LNCaP clone FGC (cell line): ENCODE measurements around the gene ABCA7.
A peak's percentile ranks its signal among the peaks of the same experiment; 100 is the strongest.

Experiments
- DNase-seq: peaks from one replicate; pipeline ENCODE4 v3.0.0-alpha.2; 2011; ENCODE audit warnings: low read depth
- H3K4me3 ChIP-seq: 2 replicates; pipeline ENCODE4 v1.5.1; 2011; ENCODE audit warnings: mild to moderate bottlenecking, low read depth, low read length, control low read depth
- TF ChIP-seq, protein P1 (sequence below): IDR thresholded peaks from 2 replicates; pipeline ENCODE4 v1.5.1; 2012; ENCODE audit warnings: mild to moderate bottlenecking; ENCODE audit not compliant: control insufficient read depth, insufficient read depth; ENCODE audit errors: extremely low read depth

The ABCA7 gene

DNA sequence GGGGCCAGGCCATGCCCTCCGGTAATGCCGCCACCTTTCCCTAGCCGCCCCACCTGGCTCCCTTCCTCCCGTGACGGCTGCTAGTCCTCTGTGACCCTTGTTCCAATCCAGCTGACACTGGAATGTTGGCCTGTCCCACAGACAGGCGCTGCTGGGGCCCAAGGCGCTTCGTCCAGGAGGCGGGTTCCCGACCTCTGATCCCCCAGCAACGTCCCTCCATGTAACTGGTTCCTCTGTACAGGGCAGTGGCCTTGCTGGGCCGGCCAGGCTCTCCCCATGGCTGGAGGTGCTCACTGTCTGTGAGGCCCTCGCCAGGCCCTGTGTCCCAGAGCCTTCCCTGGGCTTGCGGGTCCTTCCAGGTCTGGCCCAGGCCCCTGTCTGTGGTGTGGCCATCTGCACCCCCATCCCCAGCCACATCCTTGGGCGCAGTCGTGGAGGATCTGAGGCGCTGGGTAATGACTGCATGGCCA is 46.5 kb upstream of the ABCA7 start:
- no peak for DNase-seq
- H3K4me3 ChIP-seq, result no peak overlapping the region
- TF ChIP-seq, protein P1, sequence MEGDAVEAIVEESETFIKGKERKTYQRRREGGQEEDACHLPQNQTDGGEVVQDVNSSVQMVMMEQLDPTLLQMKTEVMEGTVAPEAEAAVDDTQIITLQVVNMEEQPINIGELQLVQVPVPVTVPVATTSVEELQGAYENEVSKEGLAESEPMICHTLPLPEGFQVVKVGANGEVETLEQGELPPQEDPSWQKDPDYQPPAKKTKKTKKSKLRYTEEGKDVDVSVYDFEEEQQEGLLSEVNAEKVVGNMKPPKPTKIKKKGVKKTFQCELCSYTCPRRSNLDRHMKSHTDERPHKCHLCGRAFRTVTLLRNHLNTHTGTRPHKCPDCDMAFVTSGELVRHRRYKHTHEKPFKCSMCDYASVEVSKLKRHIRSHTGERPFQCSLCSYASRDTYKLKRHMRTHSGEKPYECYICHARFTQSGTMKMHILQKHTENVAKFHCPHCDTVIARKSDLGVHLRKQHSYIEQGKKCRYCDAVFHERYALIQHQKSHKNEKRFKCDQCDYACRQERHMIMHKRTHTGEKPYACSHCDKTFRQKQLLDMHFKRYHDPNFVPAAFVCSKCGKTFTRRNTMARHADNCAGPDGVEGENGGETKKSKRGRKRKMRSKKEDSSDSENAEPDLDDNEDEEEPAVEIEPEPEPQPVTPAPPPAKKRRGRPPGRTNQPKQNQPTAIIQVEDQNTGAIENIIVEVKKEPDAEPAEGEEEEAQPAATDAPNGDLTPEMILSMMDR, result no peak

DNA sequence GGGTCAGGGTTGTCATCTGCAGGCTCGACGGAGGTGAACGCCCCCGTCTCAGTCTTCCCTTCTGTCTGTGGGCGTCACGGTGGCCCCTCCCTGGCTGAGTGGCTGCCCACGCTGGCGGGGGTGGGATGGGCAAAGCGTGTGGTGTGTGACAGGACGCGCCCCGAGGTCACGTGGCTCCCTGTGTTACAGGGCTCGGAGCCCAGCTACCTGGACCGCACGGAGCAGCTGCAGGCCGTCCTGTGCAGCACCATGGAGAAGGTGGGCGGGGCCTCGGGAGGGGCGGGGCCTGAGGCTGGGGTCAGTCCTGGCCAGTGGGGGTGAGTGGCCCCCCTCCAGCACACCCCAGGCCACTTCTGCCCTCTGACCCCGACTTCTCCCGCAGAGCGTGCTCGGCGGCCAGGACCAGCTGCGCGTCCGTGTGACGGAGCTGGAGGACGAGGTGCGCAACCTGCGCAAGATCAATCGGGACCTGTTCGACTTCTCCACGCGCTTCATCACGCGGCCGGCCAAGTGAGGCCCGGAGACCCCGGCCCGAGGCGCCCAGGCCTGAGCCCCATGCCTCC is 46.0 kb upstream of the ABCA7 start:
- TF ChIP-seq, protein P1, result no peak
- no peak overlapping the region for H3K4me3 ChIP-seq
- DNase-seq, result no peak

DNA sequence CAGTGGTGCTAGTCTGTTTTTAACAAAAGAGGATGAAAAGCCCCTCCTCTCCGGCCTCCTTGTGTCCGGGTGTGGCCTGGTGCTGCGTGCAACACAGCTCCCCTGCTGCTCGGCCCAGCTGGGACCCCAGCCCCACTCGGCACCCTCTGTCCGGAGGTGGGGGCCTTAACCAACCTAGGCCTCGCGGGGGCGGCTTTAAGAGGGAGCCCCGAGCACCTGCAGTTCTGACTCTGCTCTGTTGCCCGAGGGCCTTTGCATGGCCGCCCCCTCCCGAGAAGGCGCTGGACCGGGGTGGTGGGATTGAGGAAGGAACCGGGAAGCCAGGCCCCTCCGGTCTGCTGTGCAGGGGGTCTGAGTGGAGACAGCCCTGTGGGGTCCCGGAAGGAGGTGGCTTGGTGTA is 45.4 kb upstream of the ABCA7 start:
- no peak for DNase-seq
- H3K4me3 ChIP-seq, result no peak overlapping the region
- TF ChIP-seq, protein P1, result no peak

DNA sequence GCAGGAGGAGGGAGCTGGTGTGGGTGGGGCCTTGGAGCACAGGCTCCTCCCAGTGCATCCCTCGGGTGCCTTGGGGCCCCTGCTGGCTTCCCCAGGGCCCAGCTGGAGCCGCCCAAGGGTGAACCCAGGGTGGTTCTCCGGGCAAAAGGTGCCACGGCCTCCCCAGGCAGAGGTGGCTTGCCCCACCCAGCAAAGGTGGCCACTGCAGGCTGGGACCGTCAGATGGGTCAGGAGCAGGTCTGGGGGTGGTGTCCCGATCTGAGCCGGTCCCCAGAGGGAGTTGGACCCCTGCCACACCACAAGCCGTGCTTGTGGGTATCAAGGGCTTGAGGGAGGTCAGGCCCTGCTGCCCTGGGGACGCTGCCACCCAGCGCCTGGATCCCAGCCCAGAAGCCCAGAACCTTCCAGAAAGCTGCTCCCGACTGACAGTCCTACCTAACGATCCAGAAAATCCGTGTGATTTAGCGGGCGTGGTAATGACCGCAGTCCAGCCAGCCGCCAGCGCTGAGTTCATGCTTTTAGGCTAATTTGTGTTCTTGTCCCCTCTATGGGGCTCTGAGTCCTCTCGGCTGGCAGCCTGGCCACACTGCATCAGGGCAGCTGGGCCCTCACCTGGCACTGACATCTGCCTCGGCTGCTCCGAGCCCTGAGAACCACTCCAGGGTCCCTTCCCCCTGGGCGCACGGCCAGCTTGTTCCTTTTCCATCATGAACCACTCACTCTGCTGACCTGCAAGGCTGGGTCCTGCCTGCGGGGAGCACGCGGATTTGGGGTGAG is 44.7 kb upstream of the ABCA7 start:
- TF ChIP-seq, protein P1, result no peak
- no peak overlapping the region for H3K4me3 ChIP-seq
- DNase-seq, result no peak

DNA sequence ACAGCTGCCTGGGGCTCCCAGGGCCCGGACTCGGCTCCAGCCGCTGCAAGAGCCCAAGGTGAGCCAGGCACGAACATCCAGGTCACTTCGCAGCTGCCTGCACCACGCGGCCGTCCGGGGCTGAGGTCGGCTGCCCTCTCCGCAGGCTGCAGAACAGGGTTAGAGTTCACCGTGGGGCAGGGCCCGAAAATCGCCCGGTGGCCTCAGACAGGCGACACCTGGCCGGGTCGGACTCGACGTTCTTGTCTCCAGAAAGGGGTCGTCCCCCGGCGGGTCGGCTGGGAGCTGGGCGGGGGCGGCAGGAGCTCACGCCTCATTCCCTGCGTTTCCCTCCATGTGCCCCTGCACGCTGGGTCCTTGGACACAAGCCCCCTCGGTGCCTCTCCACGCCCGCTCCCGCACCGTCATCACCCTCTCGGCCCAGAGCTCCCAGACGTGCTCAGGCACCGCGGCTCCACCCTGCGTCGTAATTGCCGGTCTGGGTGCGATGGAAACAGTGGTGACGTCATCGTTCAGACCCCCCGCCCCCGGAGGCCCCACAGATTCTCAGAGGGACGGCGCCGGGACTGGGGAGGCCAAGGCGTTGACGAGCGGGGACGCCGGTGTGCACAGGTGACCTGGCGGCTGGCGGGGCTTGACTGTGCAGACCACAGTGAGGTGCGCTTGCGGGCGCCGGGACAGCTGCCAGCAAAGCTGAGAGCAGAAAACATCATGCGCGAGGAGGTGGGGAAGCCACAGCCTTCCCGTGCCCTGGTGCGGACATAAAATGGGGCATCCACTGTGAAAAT is 43.7 kb upstream of the ABCA7 start:
- no peak for DNase-seq
- TF ChIP-seq, protein P1, result no peak
- peak overlapping the region; percentile 25; the same call in 1 of the 2 replicates for H3K4me3 ChIP-seq

DNA sequence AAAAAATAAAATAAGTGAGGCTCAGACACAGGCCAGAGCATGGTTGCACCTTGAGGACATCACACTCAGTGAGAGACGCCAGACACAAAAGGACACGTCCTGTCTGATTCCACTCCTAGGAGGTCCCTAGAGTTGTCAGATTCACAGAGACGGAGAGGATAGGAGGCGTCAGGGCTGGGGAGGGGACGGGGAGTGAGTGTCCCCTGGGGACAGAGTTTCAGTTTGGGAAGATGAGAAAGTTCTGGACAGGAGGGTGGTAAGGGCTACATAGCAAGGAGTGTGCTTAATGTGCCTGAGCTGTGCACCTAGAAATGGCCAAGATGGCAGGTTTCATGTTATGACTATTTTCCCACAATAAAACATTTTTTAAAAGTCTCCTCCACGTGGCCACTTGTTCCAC is 41.8 kb upstream of the ABCA7 start:
- no peak overlapping the region for H3K4me3 ChIP-seq
- TF ChIP-seq, protein P1, result no peak
- no peak for DNase-seq
